ENCODE data around the gene SH2D3C. TPM values are rescaled to one million over a fixed set of nuclear protein-coding genes. Genes with fewer than 3 reads are reported as not detected.

Gene SH2D3C
- total and polyA plus RNA-seq, 9 of the 15 experiments (the other 6 are each of a cell fraction or from before 2014, with no cell fraction given), result 0.03 to 1.2 (median 0.22) TPM; not detected in 1

- TF ChIP-seq ELF2 (CRISPR knock-in tag; IDR thresholded peaks at IDR 0.05) (no peak), POLR2AphosphoS2 (IDR thresholded peaks at IDR 0.05; ENCODE audit: low read length) (no peak), CTCF (IDR thresholded peaks at IDR 0.05 in 2 of 3, conservative IDR thresholded peaks at IDR 0.05 in 1 of 3; ENCODE audit: insufficient read depth in 2 of 3, low read depth in 1 of 3, low read length in 3 of 3) (peak; percentile 96 to 98 (median 98)), ZFPM2 (CRISPR knock-in tag; IDR thresholded peaks at IDR 0.05) (no peak), ERF (CRISPR knock-in tag; IDR thresholded peaks at IDR 0.05) (peak; percentile 79; the same call in 1 of the 2 replicates), ZNF384 (IDR thresholded peaks at IDR 0.05; ENCODE audit: low read depth, low read length) (0 out of 2 replicates have a peak, but pooled peaks have one; percentile 10), MLLT1 (IDR thresholded peaks at IDR 0.05) (0 out of 4 replicates have a peak, but pooled peaks of 1 of the 2 experiments have one; percentile 11), ZBTB2 (IDR thresholded peaks at IDR 0.05) (no peak; the same call in 1 of the 2 replicates), GABPB1 (CRISPR knock-in tag; IDR thresholded peaks at IDR 0.05) (peak; percentile 86), E2F6 (IDR thresholded peaks at IDR 0.05; ENCODE audit: borderline replicate concordance in 1 of 2, extremely low read depth in 1 of 2, insufficient read depth in 1 of 2, insufficient read length in 1 of 2, low read depth in 1 of 2, low read length in 1 of 2, poor library complexity in 1 of 2, severe bottlenecking in 1 of 2) (peak in 1 of 2 experiments; percentile 26), FOXM1 (IDR thresholded peaks at IDR 0.05; ENCODE audit: low read depth) (no peak), FOXM1 (CRISPR knock-in tag; IDR thresholded peaks at IDR 0.05; ENCODE audit: low read depth) (0 out of 2 replicates have a peak, but pooled peaks have one; percentile 69), GABPB2 (CRISPR knock-in tag; conservative IDR thresholded peaks at IDR 0.05) (no peak), POLR2G (IDR thresholded peaks at IDR 0.05; ENCODE audit: low read depth, low read length) (peak; percentile 99), PHB (CRISPR knock-in tag; IDR thresholded peaks at IDR 0.05) (no peak), ZNF583 (CRISPR knock-in tag; IDR thresholded peaks at IDR 0.05) (peak; percentile 90; the same call in 1 of the 2 replicates), DIDO1 (tag; IDR thresholded peaks at IDR 0.05; ENCODE audit: low read depth) (no peak), MTA3 (IDR thresholded peaks at IDR 0.05; ENCODE audit: borderline replicate concordance) (peak; percentile 51; the same call in 1 of the 2 replicates), ZNF143 (CRISPR knock-in tag; IDR thresholded peaks at IDR 0.05) (peak; percentile 96), FOSL1 (tag; conservative IDR thresholded peaks at IDR 0.05) (peak; percentile 51), TCF15 (CRISPR knock-in tag; IDR thresholded peaks at IDR 0.05) (no peak)
Observed at GRCh38 chr9:127734747-127735529, 43.5 kb downstream of the SH2D3C start, which contains the start of gene TOR2A (continued).

Data from K562 (cell line).